GM19193 (cell line): ENCODE measurements around the gene IL2RA.

Experiments used
- POLR2A ChIP-seq: IDR thresholded peaks from 4 replicates; pipeline ENCODE4 v1.6.1; 2011; ENCODE audit not compliant: insufficient read depth, insufficient read length; ENCODE audit errors: extremely low read depth

IL2RA gene

DNA sequence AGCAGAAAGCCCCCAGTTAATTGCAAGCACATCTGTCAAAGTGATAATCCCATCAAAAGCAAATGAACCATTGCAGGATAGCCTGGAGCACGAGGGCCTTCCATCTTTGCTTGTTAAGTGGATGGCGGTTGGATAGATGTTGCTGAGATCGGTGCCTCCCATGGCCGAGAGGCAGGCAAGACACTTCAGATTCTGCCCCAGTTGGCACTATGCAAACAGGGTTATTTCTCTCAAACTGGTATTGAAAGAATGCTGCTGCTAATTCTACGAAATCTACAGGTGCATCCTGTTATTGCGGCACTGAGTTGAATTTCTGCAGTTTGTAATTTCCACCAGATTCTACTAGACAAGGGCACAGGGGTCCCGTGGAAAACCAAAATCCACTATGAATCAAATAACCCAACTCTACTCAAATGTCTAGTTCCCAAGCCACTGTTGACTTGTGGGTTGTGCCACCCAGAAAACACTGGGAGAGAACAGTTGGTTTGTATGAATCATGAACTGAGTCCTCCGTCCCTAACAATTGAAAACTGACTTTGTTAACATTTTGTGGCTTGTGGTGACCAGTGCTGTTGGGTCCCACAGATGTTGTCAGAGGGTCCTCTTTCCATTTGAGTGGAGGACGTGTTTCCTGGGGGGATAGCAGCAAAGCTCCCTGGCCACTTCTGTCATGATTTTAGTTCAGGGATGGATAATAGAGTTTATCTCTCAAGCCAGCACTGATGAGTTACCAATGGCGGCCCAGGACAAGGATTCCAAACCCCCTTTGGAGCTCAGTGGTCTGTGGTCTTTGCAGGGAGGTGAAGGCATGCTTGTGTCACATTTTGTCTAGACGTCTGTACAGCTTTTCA lies 7.1 kb upstream of the IL2RA start:
- no peak for TF ChIP-seq POLR2A

DNA sequence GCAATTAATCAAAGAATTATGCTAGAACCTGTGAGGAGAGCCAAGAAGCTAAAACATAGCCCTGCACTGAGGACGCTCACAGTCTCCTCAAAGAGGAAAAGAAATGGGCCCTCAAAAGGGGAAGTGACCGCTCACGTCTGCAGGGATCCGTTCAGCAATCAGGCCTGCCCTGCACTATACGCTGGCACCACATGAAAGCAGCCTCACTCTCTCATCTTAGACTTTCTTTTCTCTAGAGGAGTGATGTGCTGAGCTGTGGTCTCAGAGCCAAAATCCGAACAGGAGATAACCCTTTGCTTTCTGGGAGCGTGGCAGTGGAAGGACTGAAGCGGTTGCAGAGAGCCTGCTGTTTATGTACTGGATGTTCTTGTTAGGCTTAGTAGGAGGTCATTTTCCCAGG lies 6.3 kb upstream of the IL2RA start:
- no peak for TF ChIP-seq POLR2A

DNA sequence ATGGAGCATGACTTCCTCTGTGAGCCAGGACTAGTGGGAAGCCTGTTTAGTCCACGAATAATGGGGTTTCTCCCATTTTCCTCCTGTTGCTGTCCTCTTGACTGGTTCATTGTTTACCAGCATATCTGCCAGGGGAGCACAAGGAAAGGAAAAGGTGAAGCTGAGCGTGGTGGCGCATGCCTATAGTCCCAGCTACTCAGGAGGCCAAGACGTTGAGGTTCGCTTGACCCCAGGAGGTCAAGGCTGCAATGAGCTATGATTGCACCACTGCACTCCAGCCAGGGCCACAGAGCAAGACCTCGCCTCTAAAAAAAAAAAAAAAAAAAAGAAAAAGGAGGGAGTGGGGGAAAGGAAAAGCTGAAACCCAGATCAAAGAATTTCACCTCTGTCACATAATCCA lies 5.8 kb upstream of the IL2RA start:
- TF ChIP-seq POLR2A = no peak

DNA sequence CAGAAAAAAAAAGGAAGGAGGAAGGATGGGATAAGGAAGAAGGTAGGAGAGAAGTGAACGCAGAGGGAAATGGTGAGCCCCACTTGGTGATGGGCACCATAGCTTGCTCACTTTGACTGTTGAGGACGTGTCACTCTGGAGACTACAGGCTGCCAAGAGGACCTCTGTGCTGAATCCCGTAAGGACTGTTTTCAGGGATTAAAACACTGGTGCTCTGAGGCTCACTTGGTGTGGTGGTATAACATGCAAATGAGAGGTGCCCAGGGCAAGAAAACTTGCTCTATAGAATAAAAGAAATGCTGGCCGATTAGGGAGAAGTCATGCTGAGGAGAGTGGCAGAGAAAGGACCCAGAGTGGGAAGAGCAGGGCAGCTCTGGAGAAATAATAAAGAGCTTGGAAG lies 5.3 kb upstream of the IL2RA start:
- no peak for TF ChIP-seq POLR2A

DNA sequence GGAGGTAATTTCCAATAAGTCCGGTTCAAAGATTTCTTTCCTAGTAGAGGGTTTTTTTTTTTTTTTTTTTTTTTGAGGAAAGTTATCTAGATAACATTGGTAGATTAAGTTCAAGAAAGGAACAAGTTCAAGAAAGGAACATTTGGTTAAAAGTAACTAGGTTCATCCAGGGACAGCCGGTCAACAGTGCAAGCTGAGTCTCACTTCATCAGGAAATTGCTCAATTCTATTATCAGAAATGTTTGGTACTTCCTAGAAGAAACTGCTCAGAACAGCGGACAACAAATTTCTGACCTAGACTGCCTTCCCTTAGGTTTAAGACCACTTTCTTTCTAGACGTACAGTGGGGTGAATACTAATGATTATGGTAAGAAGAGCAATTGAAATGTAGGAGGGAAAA lies 3.7 kb upstream of the IL2RA start:
- TF ChIP-seq POLR2A = no peak

DNA sequence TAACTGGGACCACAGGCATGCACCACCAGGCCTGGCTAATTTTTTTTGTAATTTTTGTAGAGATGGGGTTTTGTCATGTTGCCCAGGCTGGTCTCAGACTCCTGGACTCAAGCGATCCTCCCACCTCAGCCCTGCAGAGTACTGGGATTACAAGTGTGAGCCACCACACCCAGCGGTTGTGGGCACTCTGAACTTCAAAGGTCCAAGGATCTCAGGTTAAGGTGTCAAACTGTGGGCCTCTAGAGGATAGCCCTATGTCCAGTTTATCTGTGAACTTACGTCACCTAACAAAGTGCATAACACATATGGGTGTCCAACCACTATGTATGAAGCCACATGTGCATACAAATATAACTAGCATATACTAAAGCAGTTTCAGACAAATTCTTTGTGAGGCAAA lies 3.2 kb upstream of the IL2RA start:
- no peak for TF ChIP-seq POLR2A

DNA sequence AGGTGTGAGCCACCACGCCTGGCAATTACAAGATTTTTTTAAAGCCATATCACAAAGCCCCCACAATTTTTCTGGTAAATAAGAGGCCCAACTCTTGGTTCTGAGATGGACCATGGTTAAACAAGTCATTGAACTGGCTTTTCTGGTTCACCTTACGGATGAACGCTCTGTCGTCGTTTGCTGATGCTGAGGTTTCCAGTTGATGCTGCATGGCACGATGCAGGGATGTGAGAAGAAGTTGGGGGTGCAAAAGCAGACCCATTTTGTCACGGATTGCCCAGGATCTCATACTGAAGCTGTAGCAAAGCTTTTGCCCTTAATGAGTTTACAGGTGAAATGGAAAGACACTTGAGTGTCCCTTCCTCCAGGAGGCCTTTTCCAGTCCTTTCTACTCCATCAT lies 2.0 kb upstream of the IL2RA start:
- no peak for TF ChIP-seq POLR2A

DNA sequence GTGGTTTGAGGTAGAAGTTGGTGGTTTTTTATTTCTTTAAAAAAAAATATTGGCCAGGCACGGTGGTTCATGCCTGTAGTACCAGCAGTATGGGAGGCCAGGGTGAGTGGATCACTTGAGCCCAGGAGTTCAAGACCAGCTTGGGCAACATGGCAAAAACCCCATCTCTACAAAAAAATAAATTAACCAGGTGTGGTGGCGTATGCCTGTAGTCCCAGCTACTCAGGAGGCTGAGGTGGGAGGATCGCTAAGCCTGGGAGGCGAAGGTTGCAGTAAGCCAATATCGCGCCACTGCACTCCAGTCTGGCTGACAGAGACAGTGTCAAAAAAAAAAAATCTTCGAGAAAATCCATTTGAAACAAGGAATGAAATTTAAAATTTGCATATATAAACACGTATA lies 1.1 kb downstream of the IL2RA start:
- no peak for TF ChIP-seq POLR2A

DNA sequence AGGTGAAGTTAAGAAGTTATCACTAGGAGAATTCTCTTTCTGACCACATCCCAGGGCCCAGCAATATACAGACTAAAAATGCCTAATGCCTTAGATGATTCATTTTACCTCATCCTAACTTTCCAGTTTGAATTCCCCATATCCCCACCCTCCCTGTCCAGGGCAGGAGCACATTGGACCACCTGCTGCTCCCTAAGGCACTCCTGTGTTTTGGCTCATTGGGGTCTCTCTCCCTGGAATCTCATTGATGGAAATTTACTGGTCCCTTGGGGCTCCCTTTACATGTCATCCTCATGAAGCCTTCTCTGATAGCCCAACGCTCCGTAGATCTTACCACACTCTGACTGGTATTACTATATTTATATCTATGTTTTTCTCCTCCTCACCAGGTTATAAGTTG lies 2.7 kb downstream of the IL2RA start:
- TF ChIP-seq POLR2A = no peak

DNA sequence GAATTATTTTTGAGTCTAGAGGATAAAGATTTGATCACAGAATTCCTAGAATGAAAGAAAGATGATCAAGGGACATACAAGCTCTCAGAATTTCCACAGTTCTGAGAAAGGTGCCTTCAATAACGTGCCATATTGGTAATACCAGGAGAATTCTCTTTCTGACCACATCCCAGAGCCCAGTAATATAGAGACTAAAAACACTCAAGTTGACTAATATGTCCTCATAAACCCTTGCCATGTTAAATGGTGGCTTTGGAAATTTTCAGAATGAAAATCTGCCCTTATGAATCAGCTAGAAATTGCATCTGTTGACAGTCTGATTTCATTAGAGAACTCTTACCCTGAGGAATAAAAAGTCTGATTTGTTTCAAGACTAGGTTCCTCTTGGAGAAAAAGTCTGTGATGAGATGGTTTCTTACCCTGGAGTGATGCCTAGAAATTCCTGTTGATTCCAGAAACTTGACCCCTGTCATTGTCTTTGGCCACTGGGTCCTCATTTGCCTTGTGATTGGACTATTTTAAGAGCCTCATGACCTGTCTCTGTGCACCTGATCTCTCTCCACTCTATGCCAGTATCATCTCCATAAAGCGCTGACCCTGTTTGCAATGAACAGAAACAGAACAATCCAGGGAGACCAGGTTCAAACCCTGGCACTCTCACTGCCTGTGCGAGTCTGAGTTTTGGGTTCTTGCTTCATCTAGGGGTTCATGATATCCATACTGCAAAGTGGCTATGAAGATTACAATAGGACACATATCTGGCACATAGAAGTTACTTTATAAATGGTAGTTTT lies 3.3 kb downstream of the IL2RA start:
- TF ChIP-seq POLR2A = no peak

DNA sequence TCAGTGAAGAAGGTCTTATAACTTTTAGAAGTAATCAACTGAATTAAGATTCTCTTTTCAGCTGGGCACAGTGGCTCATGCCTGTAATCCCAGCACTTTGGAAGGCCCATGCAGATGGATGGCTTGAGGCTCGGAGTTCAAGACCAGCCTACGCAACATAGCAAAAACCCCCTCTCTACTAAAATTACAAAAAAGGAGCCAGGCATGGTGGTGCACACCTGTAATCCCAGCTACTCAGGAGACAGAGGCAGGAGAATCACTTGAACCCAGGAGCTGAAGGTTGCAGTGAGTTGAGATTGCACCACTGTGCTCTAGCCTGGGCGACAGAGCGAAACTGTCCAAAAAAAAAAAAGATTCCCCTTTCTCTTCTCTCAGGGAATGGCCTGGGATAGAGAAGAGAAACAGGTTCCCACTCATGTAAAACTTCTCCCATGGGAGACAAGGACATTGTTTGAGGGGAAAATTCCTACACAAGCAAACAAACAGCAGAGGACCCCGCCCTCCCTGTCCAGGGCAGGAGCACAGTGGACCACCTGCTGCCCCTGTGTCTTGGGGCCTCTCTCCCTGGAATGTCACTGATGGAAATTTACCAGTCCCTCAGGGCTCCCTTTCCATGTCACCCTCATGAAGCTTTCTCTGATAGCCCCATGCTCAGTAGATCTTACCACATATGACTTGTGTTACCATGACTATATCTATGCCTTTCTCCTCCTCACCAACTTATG lies 5.6 kb downstream of the IL2RA start:
- no peak for TF ChIP-seq POLR2A

DNA sequence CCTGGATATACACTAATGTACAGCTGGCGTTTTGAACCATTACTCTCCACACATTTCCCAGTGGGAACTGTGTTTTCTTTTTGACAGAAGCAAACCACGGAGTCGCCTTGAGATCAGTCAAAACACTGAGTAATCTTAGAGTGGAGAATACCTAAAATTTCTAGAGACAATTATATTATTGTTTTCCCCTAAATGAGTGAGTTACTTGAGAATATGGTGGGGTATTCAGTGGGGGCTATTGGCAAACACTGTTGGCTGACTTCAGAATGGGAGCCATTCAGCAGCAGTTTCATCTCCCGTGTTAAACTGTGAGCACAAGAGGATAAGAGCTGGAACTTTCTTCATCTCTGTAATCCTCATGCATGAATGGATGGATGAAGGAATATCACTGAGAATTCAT lies 6.2 kb downstream of the IL2RA start:
- TF ChIP-seq POLR2A = no peak

DNA sequence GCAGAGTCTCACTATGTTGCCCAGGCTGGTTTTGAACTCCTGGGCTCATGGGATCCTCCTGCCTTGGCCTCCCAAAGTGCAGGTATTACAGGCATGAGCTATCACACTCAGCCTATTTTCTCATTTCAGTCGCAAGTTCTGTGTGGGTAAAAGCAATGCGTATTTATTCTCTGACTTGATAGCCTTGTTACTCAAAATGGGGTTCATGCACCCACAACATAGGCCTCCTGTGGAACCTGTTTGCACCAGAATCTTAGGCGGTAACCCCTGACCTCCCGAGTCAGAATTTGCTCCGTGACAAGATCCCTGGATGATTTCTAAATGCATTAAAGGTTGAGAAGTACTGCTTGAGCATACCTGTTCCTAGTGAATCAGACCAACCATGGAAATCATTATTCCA lies 7.3 kb downstream of the IL2RA start:
- TF ChIP-seq POLR2A = no peak

DNA sequence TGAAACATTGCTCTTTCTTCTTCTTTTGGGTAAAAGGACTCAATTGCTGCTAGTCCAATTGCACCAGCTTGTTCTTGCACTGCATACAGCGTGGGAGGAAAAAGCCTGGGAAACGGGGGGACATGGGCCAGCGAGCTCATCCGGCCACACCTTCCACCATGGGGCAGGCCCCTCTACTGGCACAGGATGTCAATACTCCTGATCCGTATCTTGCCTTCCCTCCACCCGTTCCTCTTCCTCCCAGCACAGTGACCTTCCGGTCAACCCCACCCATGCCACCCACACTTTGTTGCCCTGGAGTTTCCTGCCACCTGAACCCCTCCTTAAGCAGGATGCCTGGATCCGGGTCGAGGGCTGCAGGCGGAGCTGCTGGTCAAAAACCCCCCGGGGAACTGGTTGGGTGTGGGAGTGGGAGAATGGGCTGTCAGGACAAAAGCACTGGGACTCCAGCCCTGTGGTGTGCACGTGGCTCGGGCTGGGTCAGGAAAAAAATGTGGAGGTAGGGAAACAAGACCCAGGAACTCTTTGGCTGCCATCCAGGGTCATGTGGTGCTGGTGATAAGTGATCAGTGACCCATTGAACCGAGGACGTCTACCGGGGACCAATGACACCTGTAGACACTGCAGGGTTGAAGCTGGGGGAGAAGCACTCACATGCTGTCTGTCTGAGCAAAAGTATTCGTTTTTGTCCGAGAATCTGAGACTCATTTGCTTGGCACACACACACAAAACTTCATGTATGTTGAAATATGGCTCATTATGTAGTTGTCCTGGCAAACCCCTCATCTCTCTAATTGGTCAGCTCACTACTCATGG lies 8.1 kb downstream of the IL2RA start:
- TF ChIP-seq POLR2A = peak; percentile 15

DNA sequence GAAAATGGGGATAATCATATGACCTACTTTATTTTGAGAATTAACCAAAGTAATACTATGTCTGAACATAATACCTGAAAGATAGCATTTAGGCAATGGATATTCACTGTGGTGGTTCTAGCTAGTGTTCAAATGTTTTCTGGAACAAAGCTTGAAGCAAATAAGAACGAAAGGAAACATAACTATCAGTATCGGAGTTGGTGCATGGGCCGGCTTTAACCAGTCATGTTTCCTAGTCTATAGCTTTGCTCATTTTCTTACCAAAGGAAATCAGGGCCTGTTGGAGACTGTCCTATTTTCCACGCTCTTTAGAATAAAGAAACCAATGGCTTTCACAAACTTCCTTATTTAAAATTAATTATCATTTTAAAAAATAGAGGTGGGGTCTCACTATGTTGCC lies 8.9 kb downstream of the IL2RA start:
- TF ChIP-seq POLR2A = no peak
